A549 (cell line): ENCODE data around the gene SLC9A9.

Experiments used
- BHLHE40 ChIP-seq: IDR thresholded peaks from 2 replicates; pipeline ENCODE4 v1.6.1; 2012; ENCODE audit warnings: low read depth, low read length, inconsistent platforms
- CHD2 ChIP-seq: fragments of 150-350 bp; IDR thresholded peaks from 2 replicates; pipeline ENCODE4 v1.6.1; 2014; ENCODE audit warnings: low read length; ENCODE audit not compliant: partially characterized antibody
- CTCF ChIP-seq: fragments of >200 bp; sonication (Bioruptor Twin); formaldehyde crosslinking; IDR thresholded peaks from 3 replicates; pipeline ENCODE4 v1.5.1; 2016
- EP300 ChIP-seq, 2 experiments: fragments of >200 bp; sonication (Bioruptor Twin); formaldehyde crosslinking; IDR thresholded peaks; 2 replicates in 1 of 2; 3 replicates in 1 of 2; pipeline ENCODE4 v1.6.1; 2016 to 2017
- NFE2L2 ChIP-seq: fragments of 150-350 bp; conservative IDR thresholded peaks from 2 replicates; pipeline ENCODE4 v1.6.1; 2014; ENCODE audit warnings: low read length
- RCOR1 ChIP-seq: fragments of 150-350 bp; IDR thresholded peaks from 2 replicates; pipeline ENCODE4 v1.6.1; 2014; ENCODE audit warnings: antibody characterized with exemption, low read length, low read depth
- REST ChIP-seq: fragments of 200-600 bp; sonication (generic); IDR thresholded peaks from 2 replicates; pipeline ENCODE4 v1.6.1; 2016; ENCODE audit warnings: antibody characterized with exemption, mild to moderate bottlenecking, moderate library complexity

GRCh38 chr3:143764840-143765239 is 83.4 kb downstream of the SLC9A9 start:
- TF ChIP-seq CTCF = no peak
- TF ChIP-seq EP300 (IDR thresholded peaks at IDR 0.05) = no peak
- no peak for TF ChIP-seq REST
- no peak for TF ChIP-seq BHLHE40
- TF ChIP-seq RCOR1 = no peak
- TF ChIP-seq NFE2L2 = no peak
- TF ChIP-seq CHD2 = no peak
